ENCODE data around the gene ANK3. TPM values are rescaled to one million over a fixed set of nuclear protein-coding genes. Genes with fewer than 3 reads are reported as not detected.

ANK3 gene
- polyA plus RNA-seq, 3 donors: not detected

GRCh38 chr10:59977486-59977885 is 412.2 kb downstream of the ANK3 start:
- Histone ChIP-seq H3K4me3 (replicated peaks in 1 of 3; ENCODE audit: low read depth in 2 of 3, low read length in 3 of 3) (no peak overlapping the region), H3K27me3 (ENCODE audit: control insufficient read depth in 2 of 2, insufficient read depth in 2 of 2, low read length in 2 of 2) (no peaks in the 10 kb centered on the region), H3K4me2 (replicated peaks; ENCODE audit: extremely low read depth, low read length, poor library complexity, severe bottlenecking) (no peak overlapping the region), H3K27ac (ENCODE audit: low read depth in 1 of 2, low read length in 2 of 2) (no peak overlapping the region), H3K9ac (ENCODE audit: insufficient read depth, low read length, poor library complexity, severe bottlenecking) (no peak overlapping the region), H3K9me3 (replicated peaks in 1 of 2; ENCODE audit: control insufficient read depth in 1 of 2, insufficient read depth in 1 of 2, low read length in 2 of 2) (peaks cover 21% of the 10 kb centered on the region in 2 donors), H3K79me2 (ENCODE audit: insufficient read depth, low read length) (no peaks in the 10 kb centered on the region), H3K36me3 (replicated peaks in 1 of 2; ENCODE audit: control insufficient read depth in 1 of 2, insufficient read depth in 2 of 2, low read length in 2 of 2) (no peaks in the 10 kb centered on the region), H2AFZ (ENCODE audit: insufficient read depth, low read depth, low read length, poor library complexity, severe bottlenecking) (no peak overlapping the region), H4K20me1 (ENCODE audit: insufficient read depth, low read length) (no peaks in the 10 kb centered on the region), H3K4me1 (ENCODE audit: control insufficient read depth in 1 of 2, insufficient read depth in 2 of 2, low read length in 2 of 2) (no peaks in the 10 kb centered on the region)
- peaks cover 4% of the 10 kb centered on the region for H3K4me1 Mint-ChIP-seq
- no peak overlapping the region for H3K27ac Mint-ChIP-seq
- peaks cover 18 to 38% (median 27%) of the 10 kb centered on the region in 7 donors for H3K9me3 Mint-ChIP-seq
- H3K27me3 Mint-ChIP-seq (ENCODE audit: low read depth in 3 of 3): peaks cover 0 to 3% (median 2%) of the 10 kb centered on the region in 3 donors
- DNase-seq: no peak
- intact Hi-C loops (cut with micrococcal nuclease): no loop called here
- TF ChIP-seq, protein P1, sequence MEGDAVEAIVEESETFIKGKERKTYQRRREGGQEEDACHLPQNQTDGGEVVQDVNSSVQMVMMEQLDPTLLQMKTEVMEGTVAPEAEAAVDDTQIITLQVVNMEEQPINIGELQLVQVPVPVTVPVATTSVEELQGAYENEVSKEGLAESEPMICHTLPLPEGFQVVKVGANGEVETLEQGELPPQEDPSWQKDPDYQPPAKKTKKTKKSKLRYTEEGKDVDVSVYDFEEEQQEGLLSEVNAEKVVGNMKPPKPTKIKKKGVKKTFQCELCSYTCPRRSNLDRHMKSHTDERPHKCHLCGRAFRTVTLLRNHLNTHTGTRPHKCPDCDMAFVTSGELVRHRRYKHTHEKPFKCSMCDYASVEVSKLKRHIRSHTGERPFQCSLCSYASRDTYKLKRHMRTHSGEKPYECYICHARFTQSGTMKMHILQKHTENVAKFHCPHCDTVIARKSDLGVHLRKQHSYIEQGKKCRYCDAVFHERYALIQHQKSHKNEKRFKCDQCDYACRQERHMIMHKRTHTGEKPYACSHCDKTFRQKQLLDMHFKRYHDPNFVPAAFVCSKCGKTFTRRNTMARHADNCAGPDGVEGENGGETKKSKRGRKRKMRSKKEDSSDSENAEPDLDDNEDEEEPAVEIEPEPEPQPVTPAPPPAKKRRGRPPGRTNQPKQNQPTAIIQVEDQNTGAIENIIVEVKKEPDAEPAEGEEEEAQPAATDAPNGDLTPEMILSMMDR (IDR thresholded peaks at IDR 0.05): no peak
- H3K4me3 Mint-ChIP-seq: no peak overlapping the region
- no peaks in the 10 kb centered on the region for H3K36me3 Mint-ChIP-seq

DNA sequence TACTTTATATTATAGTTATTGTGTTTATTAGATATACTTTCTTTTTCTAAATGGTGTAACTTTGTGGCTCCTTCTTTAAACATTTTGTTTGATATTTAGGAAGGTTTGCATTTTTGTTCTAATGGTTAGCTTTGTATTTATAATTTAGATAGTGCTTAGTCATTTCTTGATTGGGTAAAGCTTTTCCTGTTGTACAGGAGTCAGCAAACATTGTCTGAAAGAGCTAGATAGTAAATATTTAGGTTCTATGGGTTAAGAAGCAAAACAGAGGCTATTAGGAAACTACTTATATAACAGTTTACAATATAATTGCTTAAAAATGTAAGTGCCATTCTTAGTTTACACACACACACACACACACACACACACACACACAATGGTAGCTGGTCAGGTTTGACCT is 412.8 kb downstream of the ANK3 start:
- intact Hi-C loops (cut with micrococcal nuclease): no loop called here
- peaks cover 18 to 36% (median 27%) of the 10 kb centered on the region in 7 donors for H3K9me3 Mint-ChIP-seq
- Histone ChIP-seq H3K36me3 (replicated peaks in 1 of 2; ENCODE audit: control insufficient read depth in 1 of 2, insufficient read depth in 2 of 2, low read length in 2 of 2) (no peaks in the 10 kb centered on the region), H4K20me1 (ENCODE audit: insufficient read depth, low read length) (no peaks in the 10 kb centered on the region), H3K4me2 (replicated peaks; ENCODE audit: extremely low read depth, low read length, poor library complexity, severe bottlenecking) (no peak overlapping the region), H3K27me3 (ENCODE audit: control insufficient read depth in 2 of 2, insufficient read depth in 2 of 2, low read length in 2 of 2) (no peaks in the 10 kb centered on the region), H3K9me3 (replicated peaks in 1 of 2; ENCODE audit: control insufficient read depth in 1 of 2, insufficient read depth in 1 of 2, low read length in 2 of 2) (peaks cover 21% of the 10 kb centered on the region in 2 donors), H3K79me2 (ENCODE audit: insufficient read depth, low read length) (no peaks in the 10 kb centered on the region), H2AFZ (ENCODE audit: insufficient read depth, low read depth, low read length, poor library complexity, severe bottlenecking) (no peak overlapping the region), H3K9ac (ENCODE audit: insufficient read depth, low read length, poor library complexity, severe bottlenecking) (no peak overlapping the region), H3K4me3 (replicated peaks in 1 of 3; ENCODE audit: low read depth in 2 of 3, low read length in 3 of 3) (no peak overlapping the region), H3K4me1 (ENCODE audit: control insufficient read depth in 1 of 2, insufficient read depth in 2 of 2, low read length in 2 of 2) (no peaks in the 10 kb centered on the region), H3K27ac (ENCODE audit: low read depth in 1 of 2, low read length in 2 of 2) (no peak overlapping the region)
- H3K27ac Mint-ChIP-seq: no peak overlapping the region
- no peak overlapping the region for H3K4me3 Mint-ChIP-seq
- H3K27me3 Mint-ChIP-seq (ENCODE audit: low read depth in 3 of 3): peaks cover 0 to 3% (median 2%) of the 10 kb centered on the region in 3 donors
- H3K4me1 Mint-ChIP-seq: peaks cover 4% of the 10 kb centered on the region
- DNase-seq: no peak
- TF ChIP-seq, protein P1 (IDR thresholded peaks at IDR 0.05): no peak
- no peaks in the 10 kb centered on the region for H3K36me3 Mint-ChIP-seq

Small RNA genes lying within 50 kb of the gene (small RNA-seq; reads per million reads assigned to genes)
- gene RF00019 (ENCODE audit: insufficient read length, low read depth): not detected

Data from CD14-positive monocyte (primary cell).